GM12878 (cell line): ENCODE data around the gene NOS3. TPM values are rescaled to one million over a fixed set of nuclear protein-coding genes. Genes with fewer than 3 reads are reported as not detected.

Experiments used
- ATAC-seq: fragments of 200-7000 bp; cut with Tn5 transposase; 3 replicates; pipeline ENCODE4 v1.9.1; 2020; ENCODE audit warnings: mild to moderate bottlenecking, moderate library complexity
- BruUV-seq: library from RNA; stranded (reverse); fragments of 400-500 nt; replicated peaks from 2 replicates; lab custom pipeline; 2021; lab: Mats Ljungman, UMichigan
- CTCF ChIA-PET: fragments of 300-600 bp; sonication (Branson Sonifier 250); formaldehyde crosslinking; extraction: SDS; loops from one replicate; lab custom pipeline; 2021; ENCODE audit warnings: inconsistent platforms; lab: Yijun Ruan, JAX
- POLR2A ChIA-PET: fragments of 350-600 bp; formaldehyde crosslinking; extraction: SDS; loops from one replicate; lab custom pipeline; 2021; ENCODE audit warnings: inconsistent platforms; lab: Charles Lee
- RAD21 ChIA-PET: fragments of 300-600 bp; sonication (Branson Sonifier 250); formaldehyde crosslinking; loops from one replicate; lab custom pipeline; 2023; ENCODE audit warnings: antibody characterized with exemption; ENCODE audit not compliant: unreplicated experiment; lab: Charles Lee
- SMC1A ChIA-PET: fragments of 300-600 bp; sonication (Branson Sonifier 250); formaldehyde crosslinking; loops from one replicate; lab custom pipeline; 2023; ENCODE audit not compliant: unreplicated experiment, uncharacterized antibody; lab: Charles Lee
- DNase-seq: peaks from one replicate; pipeline ENCODE4 v3.0.0-alpha.2; 2011; ENCODE audit warnings: low read depth, low spot score
- FAIRE-seq: peaks from 3 replicates; lab custom pipeline; 2011; peaks lifted over from hg19 to GRCh38; lab: Jason Lieb, UNC
- H2AFZ ChIP-seq: 2 replicates; pipeline ENCODE4 v1.6.0; 2011; ENCODE audit warnings: low read depth, low read length, control low read depth; ENCODE audit not compliant: control insufficient read depth
- H3K27ac ChIP-seq: 2 replicates; pipeline ENCODE4 v1.5.1; 2011; ENCODE audit warnings: control low read depth; ENCODE audit not compliant: control insufficient read depth, insufficient read depth
- H3K27me3 ChIP-seq, 2 experiments: replicated peaks in 1 of 2; 2 replicates each; pipeline versions ENCODE4 v1.6.0 to v1.6.1; 2011; ENCODE audit warnings: low read length in 1 of 2; ENCODE audit not compliant: control insufficient read depth in 2 of 2, insufficient read depth in 2 of 2
- H3K36me3 ChIP-seq, 2 experiments: 2 replicates each; pipeline ENCODE4 v1.5.1; 2011; ENCODE audit warnings: low read length in 1 of 2; ENCODE audit not compliant: control insufficient read depth in 2 of 2, insufficient read depth in 2 of 2
- H3K4me1 ChIP-seq: 2 replicates; pipeline ENCODE4 v1.6.1; 2011; ENCODE audit warnings: mild to moderate bottlenecking, low read length, moderate library complexity, mixed read lengths; ENCODE audit not compliant: control insufficient read depth, insufficient read depth
- H3K4me2 ChIP-seq: 2 replicates; pipeline ENCODE4 v1.6.0; 2011; ENCODE audit warnings: control low read depth; ENCODE audit not compliant: control insufficient read depth, insufficient read depth
- H3K4me3 ChIP-seq: fragments of 200-600 bp; sonication (generic); 2 replicates; pipeline ENCODE4 v1.5.1; 2016
- H3K79me2 ChIP-seq: 2 replicates; pipeline ENCODE4 v1.6.0; 2011; ENCODE audit warnings: low read length; ENCODE audit not compliant: control insufficient read depth, insufficient read depth
- H3K9ac ChIP-seq: 2 replicates; pipeline ENCODE4 v1.8.0; 2011; ENCODE audit warnings: low read length, control low read depth, mixed read lengths; ENCODE audit not compliant: control insufficient read depth, insufficient read depth
- H3K9me3 ChIP-seq: replicated peaks from 3 replicates; pipeline ENCODE4 v1.5.1; 2011; ENCODE audit warnings: mild to moderate bottlenecking, low read length; ENCODE audit not compliant: control insufficient read depth, insufficient read depth
- H4K20me1 ChIP-seq: 2 replicates; pipeline ENCODE4 v1.6.0; 2011; ENCODE audit not compliant: control insufficient read depth, insufficient read depth
- CREB1 ChIP-seq: IDR thresholded peaks from 2 replicates; pipeline ENCODE4 v1.6.1; 2012; ENCODE audit warnings: low read depth, mild to moderate bottlenecking, inconsistent platforms
- CUX1 ChIP-seq: IDR thresholded peaks from 2 replicates; pipeline ENCODE4 v1.6.1; 2012; ENCODE audit warnings: improper control_type of control experiment, low read depth, low read length; ENCODE audit not compliant: insufficient replicate concordance
- E4F1 ChIP-seq: fragments of 450-650 bp; IDR thresholded peaks from 2 replicates; pipeline ENCODE4 v1.6.1; 2018; ENCODE audit warnings: borderline replicate concordance, mild to moderate bottlenecking; ENCODE audit not compliant: partially characterized antibody
- JUNB ChIP-seq: IDR thresholded peaks from 2 replicates; pipeline ENCODE4 v1.6.1; 2016; ENCODE audit warnings: antibody characterized with exemption, mild to moderate bottlenecking
- POLR2A ChIP-seq: IDR thresholded peaks from 2 replicates; pipeline ENCODE4 v1.6.1; 2011; ENCODE audit warnings: low read depth, mild to moderate bottlenecking, low read length
- ZBTB33 ChIP-seq: fragments of 450-650 bp; IDR thresholded peaks from 2 replicates; pipeline ENCODE4 v1.6.1; 2017; ENCODE audit warnings: mild to moderate bottlenecking
- ZNF687 ChIP-seq: fragments of 450-650 bp; IDR thresholded peaks from 2 replicates; pipeline ENCODE4 v1.6.1; 2017; ENCODE audit warnings: mild to moderate bottlenecking, moderate library complexity
- WGBS: methylation state at CpG from one replicate; pipeline ENCODE4 v1.1.6; 2016; ENCODE audit warnings: low lambda C conversion rate; ENCODE audit not compliant: insufficient replicate concordance, insufficient coverage; ENCODE audit errors: missing lambda C conversion rate; 5-methylcytosine and 5-hydroxymethylcytosine counted together
- in situ Hi-C: fragments of 300-500 bp; cut with MboI; formaldehyde crosslinking; loops from 9 replicates; pipeline ENCODE4 v1.14.3; 2018; ENCODE audit warnings: mixed read lengths
- intact Hi-C: fragments of 100-400 bp; cut with micrococcal nuclease; formaldehyde crosslinking; loops from one replicate; pipeline ENCODE4 v1.14.2; 2022; ENCODE audit not compliant: unreplicated experiment
- polyA plus RNA-seq, 11 experiments: library from polyadenylated mRNA; depleted of rRNA in 4 of 11; unstranded in 6 of 11; stranded (reverse) in 5 of 11; fragments of >200 nt; fragmentation: Nextera tagmentation in 4 of 11; fragmentation: Illumina TruSeq in 1 of 11; extraction: Ambion mirVana in 4 of 11; extraction: Trizol in 1 of 11; gene quantifications; 1 replicate in 1 of 11; 2 replicates in 10 of 11; pipeline versions ENCODE4 v1.2.1 to v1.2.3, GENCODE V29; 2011 to 2016; ENCODE audit warnings: inconsistent platforms in 2 of 11, missing spikeins in 2 of 11, low read depth in 1 of 11
- total RNA-seq, 4 experiments: library from RNA; depleted of rRNA in 3 of 4; stranded (reverse); fragments of >200 nt in 3 of 4; fragmentation: Illumina TruSeq in 1 of 4; extraction: Trizol in 1 of 4; gene quantifications; 2 replicates each; pipeline versions ENCODE4 v1.2.1 to v1.2.3, GENCODE V29; 2013 to 2021

Gene NOS3
- total and polyA plus RNA-seq, 10 of the 15 experiments (the other 5 are each of a cell fraction or from before 2014, with no cell fraction given), result 0.06 to 0.92 (median 0.30) TPM; not detected in 3

GRCh38 chr7:151013733-151014497 lies 23.1 kb downstream of the NOS3 start (continued):
- TF ChIP-seq ZBTB33 (no peak), CREB1 (peak; percentile 92), ZNF687 (peak; percentile 47; the same call in 1 of the 2 replicates), POLR2A (peak; percentile 72), JUNB (no peak)

- Histone ChIP-seq H3K4me2 (no peak overlapping the region), H4K20me1 (no peaks in the 10 kb centered on the region), H3K27ac (no peak overlapping the region), H3K36me3 (no peaks in the 10 kb centered on the region), H3K4me1 (peaks cover 9% of the 10 kb centered on the region), H3K27me3 (peaks cover 6 to 7% of the 10 kb centered on the region in 2 experiments; a peak in 3 of 4 replicates), H2AFZ (no peak overlapping the region), H3K79me2 (no peaks in the 10 kb centered on the region), H3K9ac (no peak overlapping the region), H3K9me3 (no peaks in the 10 kb centered on the region), H3K4me3 (no peak overlapping the region)
- in situ Hi-C loops, result no loop called here
- ATAC-seq, result no peak
- 41% methylated on average over 8 of the region's 8 CpGs for WGBS
- no peak for FAIRE-seq
- ChIA-PET CTCF (interaction anchor here (1.3 kb wide), 1 partner anchor 96 kb away, joined by 3 read pairs; no protein-coding TSS in a partner anchor), RAD21 (no interaction called here), SMC1A (no interaction called here), POLR2A (no interaction called here)
- DNase-seq, result no peak
- intact Hi-C loops, result loop anchor here (5.0 kb wide), 1 partner anchor 97 kb away; no protein-coding TSS in a partner anchor
- BruUV-seq, result no TSS peak
- TF ChIP-seq CUX1 (no peak), E4F1 (no peak)
Observed at GRCh38 chr7:151014950-151015349, 24.1 kb downstream of the NOS3 start.
